MCF 10A (cell line): ENCODE results near the gene SIDT1. TPM values are rescaled to one million over a fixed set of nuclear protein-coding genes. Genes with fewer than 3 reads are reported as not detected.

ENCODE experiments used
- BruUV-seq: library from RNA; stranded (reverse); fragments of 400-500 nt; replicated peaks from 2 replicates; lab custom pipeline; 2021; lab: Mats Ljungman, UMichigan
- CTCF ChIA-PET: fragments of 300-600 bp; sonication (Branson Sonifier 250); formaldehyde crosslinking; extraction: SDS; loops from one replicate; lab custom pipeline; 2021; ENCODE audit warnings: antibody characterized with exemption, inconsistent platforms; lab: Yijun Ruan, JAX
- POLR2A ChIA-PET: fragments of 300-600, 350-650 bp; sonication (Branson Sonifier 250); formaldehyde crosslinking; extraction: SDS; loops from one replicate; lab custom pipeline; 2020; ENCODE audit warnings: antibody characterized with exemption, inconsistent platforms; lab: Yijun Ruan, JAX
- DNase-seq: peaks from one replicate; pipeline ENCODE4 v3.0.0-alpha.2; 2018; ENCODE audit not compliant: unreplicated experiment
- H3K27ac Mint-ChIP-seq: one replicate; pipeline ENCODE4 v1.8.0; 2022; ENCODE audit warnings: mild to moderate bottlenecking, low read depth, mixed read lengths; ENCODE audit not compliant: unreplicated experiment
- H3K27me3 Mint-ChIP-seq: one replicate; pipeline ENCODE4 v1.8.0; 2022; ENCODE audit warnings: mixed read lengths; ENCODE audit not compliant: insufficient read depth, unreplicated experiment
- H3K36me3 Mint-ChIP-seq: one replicate; pipeline ENCODE4 v1.8.0; 2022; ENCODE audit warnings: mild to moderate bottlenecking, moderate library complexity, mixed read lengths; ENCODE audit not compliant: insufficient read depth, unreplicated experiment
- H3K4me1 Mint-ChIP-seq: one replicate; pipeline ENCODE4 v1.8.0; 2022; ENCODE audit warnings: mixed read lengths; ENCODE audit not compliant: insufficient read depth, unreplicated experiment
- H3K4me3 Mint-ChIP-seq: one replicate; pipeline ENCODE4 v1.8.0; 2022; ENCODE audit warnings: mild to moderate bottlenecking, moderate library complexity, mixed read lengths; ENCODE audit not compliant: unreplicated experiment
- H3K9me3 Mint-ChIP-seq: one replicate; pipeline ENCODE4 v1.8.0; 2022; ENCODE audit warnings: mixed read lengths; ENCODE audit not compliant: unreplicated experiment
- CTCF ChIP-seq: fragments of 200-600 bp; IDR thresholded peaks from one replicate; pipeline ENCODE4 v1.8.0; 2022; ENCODE audit warnings: antibody characterized with exemption, mild to moderate bottlenecking; ENCODE audit not compliant: unreplicated experiment
- intact Hi-C: fragments of 100-400 bp; cut with micrococcal nuclease; formaldehyde crosslinking; loops from 2 replicates; pipeline ENCODE4 v1.14.1; 2022
- total RNA-seq: library from RNA; stranded (reverse); gene quantifications from 2 replicates; pipeline ENCODE4 v1.2.3, GENCODE V29; 2022

Gene SIDT1
- total RNA-seq, 1 experiment from 2014 or later: 0.28 TPM

DNA sequence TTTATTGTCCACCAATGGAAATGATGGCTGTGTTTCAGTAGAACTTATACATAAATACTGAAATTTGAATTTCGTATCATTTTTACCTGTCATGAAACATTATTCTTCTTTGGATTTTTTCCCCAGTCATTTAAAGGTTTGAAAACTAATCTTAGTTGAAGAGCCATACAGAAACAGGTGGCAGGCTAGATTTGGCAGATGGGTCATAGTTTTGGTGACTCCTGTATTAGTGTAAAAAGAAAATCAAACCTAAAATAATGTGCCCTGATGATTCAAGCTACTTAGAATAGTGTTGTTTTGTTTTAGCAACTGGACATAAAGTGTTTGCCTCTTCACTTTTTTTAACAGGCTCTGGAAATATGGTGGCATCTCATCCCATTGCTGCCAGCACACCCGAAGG lies 68.9 kb downstream of the SIDT1 start:
- ChIA-PET CTCF (interaction anchor here (1.1 to 1.4 kb wide), 2 partner anchors 23 to 108 kb away, joined by 4 read pairs; no protein-coding TSS in a partner anchor), POLR2A (no interaction called here)
- no peaks in the 10 kb centered on the region for H3K27me3 Mint-ChIP-seq
- no peaks in the 10 kb centered on the region for H3K36me3 Mint-ChIP-seq
- TF ChIP-seq CTCF: no peak
- H3K4me1 Mint-ChIP-seq: no peaks in the 10 kb centered on the region
- H3K9me3 Mint-ChIP-seq: no peaks in the 10 kb centered on the region
- intact Hi-C loops: no loop called here
- H3K27ac Mint-ChIP-seq: no peak overlapping the region
- BruUV-seq: no TSS peak
- H3K4me3 Mint-ChIP-seq: no peak overlapping the region
- no peak for DNase-seq

DNA sequence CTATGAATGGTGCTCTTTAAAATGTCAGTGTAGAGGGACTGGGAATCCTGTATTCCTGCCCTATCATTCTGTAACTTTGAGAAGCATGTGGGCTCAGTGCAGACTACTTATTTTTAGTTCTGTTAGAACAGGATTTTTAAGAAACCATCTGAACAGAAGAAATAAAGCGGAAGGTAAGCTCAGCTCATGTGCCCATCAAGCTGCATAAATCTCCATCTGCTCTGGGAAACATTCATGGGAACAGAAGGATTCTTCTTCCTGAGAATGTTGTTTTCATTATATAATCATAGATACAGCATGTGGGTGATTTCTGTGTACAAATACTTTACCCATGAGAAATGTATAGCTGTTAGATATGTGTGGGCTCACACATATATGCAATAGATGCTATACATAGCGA lies 69.9 kb downstream of the SIDT1 start:
- Mint-ChIP-seq H3K27me3 (no peaks in the 10 kb centered on the region), H3K27ac (no peak overlapping the region), H3K4me3 (no peak overlapping the region), H3K36me3 (no peaks in the 10 kb centered on the region), H3K4me1 (no peaks in the 10 kb centered on the region), H3K9me3 (no peaks in the 10 kb centered on the region)
- intact Hi-C loops: no loop called here
- no peak for DNase-seq
- TF ChIP-seq CTCF: no peak
- ChIA-PET POLR2A (no interaction called here), CTCF (interaction anchor here (0.7 kb wide), 2 partner anchors 20 to 150 kb away, joined by 3 read pairs; no protein-coding TSS in a partner anchor)
- BruUV-seq: no TSS peak

DNA sequence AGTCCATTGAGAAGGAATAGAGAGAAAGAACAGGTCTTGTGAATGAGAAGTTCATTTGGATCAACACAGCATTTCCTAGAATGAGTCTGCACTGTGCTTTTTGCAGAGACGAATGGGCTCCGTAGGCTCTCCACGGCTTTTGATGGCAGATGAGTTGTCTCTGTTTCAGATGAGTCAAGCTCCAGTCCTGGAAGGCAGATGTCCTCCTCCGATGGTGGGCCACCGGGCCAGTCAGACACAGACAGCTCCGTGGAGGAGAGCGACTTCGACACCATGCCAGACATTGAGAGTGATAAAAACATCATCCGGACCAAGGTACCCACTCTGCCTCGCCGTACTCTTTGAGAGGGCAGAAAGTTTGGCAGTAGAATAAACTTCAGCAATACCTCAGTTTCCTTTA lies 70.5 kb downstream of the SIDT1 start:
- BruUV-seq: no TSS peak
- Mint-ChIP-seq H3K4me1 (no peaks in the 10 kb centered on the region), H3K9me3 (no peaks in the 10 kb centered on the region), H3K36me3 (no peaks in the 10 kb centered on the region), H3K4me3 (no peak overlapping the region), H3K27me3 (no peaks in the 10 kb centered on the region), H3K27ac (no peak overlapping the region)
- no peak for TF ChIP-seq CTCF
- ChIA-PET POLR2A (no interaction called here), CTCF (interaction anchor here (0.7 kb wide), 1 partner anchor 20 kb away, joined by 3 read pairs; no protein-coding TSS in a partner anchor)
- no peak for DNase-seq
- intact Hi-C loops: no loop called here

DNA sequence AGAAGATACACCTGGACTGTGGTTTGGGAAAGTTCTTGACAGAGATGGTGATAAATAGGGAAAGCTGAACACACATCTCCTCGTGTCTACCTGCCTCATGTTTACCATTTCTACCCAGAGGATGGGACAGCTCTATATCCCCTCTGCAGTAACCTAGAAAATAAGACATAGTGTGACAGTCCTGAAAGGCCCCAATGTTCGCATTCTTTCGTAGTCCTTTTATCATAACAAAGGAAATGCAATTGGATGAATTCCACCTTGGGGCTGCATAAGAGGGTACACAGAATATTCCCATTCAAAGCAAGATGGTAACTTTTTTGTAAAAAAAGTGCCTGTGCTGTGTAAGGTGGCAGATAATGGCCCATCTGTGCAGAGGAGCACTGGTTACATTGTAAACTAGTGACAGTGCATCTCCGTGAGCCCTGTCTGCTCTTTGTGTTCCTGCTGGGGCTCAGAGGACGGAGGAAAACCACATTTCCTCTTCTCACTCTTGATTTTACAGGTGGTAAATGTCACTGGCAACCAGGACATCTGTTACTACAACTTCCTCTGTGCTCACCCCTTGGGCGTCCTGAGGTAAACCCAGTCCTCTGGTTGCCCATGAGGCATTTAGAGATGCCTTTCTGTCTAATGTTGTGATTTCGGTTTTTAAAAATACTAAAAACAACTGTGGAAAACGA lies 74.3 kb downstream of the SIDT1 start:
- no peaks in the 10 kb centered on the region for H3K27me3 Mint-ChIP-seq
- ChIA-PET CTCF (interaction anchor here (0.9 to 1.4 kb wide), 4 partner anchors 29 to 114 kb away, joined by 3 to 5 read pairs (median 4); partner anchors contain the start of gene SPICE1), POLR2A (interaction anchor here (0.5 kb wide), 1 partner anchor 93 kb away, joined by 4 read pairs; no protein-coding TSS in a partner anchor)
- no peak overlapping the region for H3K27ac Mint-ChIP-seq
- BruUV-seq: no TSS peak
- H3K4me3 Mint-ChIP-seq: no peak overlapping the region
- no peak for DNase-seq
- intact Hi-C loops: no loop called here
- no peaks in the 10 kb centered on the region for H3K36me3 Mint-ChIP-seq
- H3K4me1 Mint-ChIP-seq: no peaks in the 10 kb centered on the region
- H3K9me3 Mint-ChIP-seq: no peaks in the 10 kb centered on the region
- TF ChIP-seq CTCF: no peak
